Measurements from ENCODE around the gene CBX6. TPM values are rescaled to one million over a fixed set of nuclear protein-coding genes. Genes with fewer than 3 reads are reported as not detected.

CBX6 gene
- total and polyA plus RNA-seq, 2 of the 8 experiments (the other 6 are each of a cell fraction or from before 2014, with no cell fraction given), result 10.6 to 27.5 TPM

GRCh38 chr22:38840129-38840528 lies 31.9 kb downstream of the CBX6 start:
- no peak for DNase-seq (ENCODE audit: low read depth in 1 of 2, low spot score in 2 of 2)
- H3K14ac ChIP-seq (ENCODE audit: insufficient read length), result no peak overlapping the region
- peaks cover 0 to 4% of the 10 kb centered on the region in 2 experiments for H4K20me1 ChIP-seq (replicated peaks in 1 of 2; ENCODE audit: control insufficient read depth in 1 of 2, insufficient read depth in 2 of 2, low read length in 2 of 2)
- peak overlapping the region; percentile 40; the same call in 1 of the 2 replicates for H2BK12ac ChIP-seq (ENCODE audit: low read depth, low read length)
- no peak overlapping the region for H4K8ac ChIP-seq (ENCODE audit: extremely low read depth, insufficient read depth, low read length)
- H3K56ac ChIP-seq (replicated peaks; ENCODE audit: insufficient read length, low read depth, low read length), result no peak overlapping the region
- no peak overlapping the region for H3K18ac ChIP-seq (ENCODE audit: extremely low read depth, low read length)
- H3K4me2 ChIP-seq (ENCODE audit: insufficient read depth in 1 of 2, low read depth in 2 of 2, low read length in 2 of 2), result no peak overlapping the region
- 79% methylated on average over 3 of the region's 3 CpGs; no CpG with 5 or more reads in 1 of the 2 experiments for WGBS, 2 experiments (ENCODE audit: extremely low coverage in 1 of 2, insufficient coverage in 1 of 2, insufficient read length in 1 of 2, insufficient replicate concordance in 2 of 2, low coverage in 1 of 2, low lambda C conversion rate in 2 of 2, missing lambda C conversion rate in 1 of 2)
- H3K9ac ChIP-seq (replicated peaks in 1 of 4; ENCODE audit: extremely low read depth in 1 of 4, low read depth in 3 of 4, low read length in 3 of 4), result no peak overlapping the region
- no peak overlapping the region for H2BK5ac ChIP-seq (ENCODE audit: low read depth, low read length)
- H3K36me3 ChIP-seq (ENCODE audit: control insufficient read depth in 2 of 4, insufficient read depth in 4 of 4, low read length in 3 of 4), result no peaks in the 10 kb centered on the region
- no peak overlapping the region for H4K5ac ChIP-seq (ENCODE audit: insufficient read length, low read depth, low read length)
- no peak for FAIRE-seq
- no peak overlapping the region for H2AK5ac ChIP-seq (ENCODE audit: low read depth, low read length)
- no peak for TF ChIP-seq CTCF (IDR thresholded peaks at IDR 0.05; ENCODE audit: control extremely low read depth in 1 of 3, insufficient read depth in 1 of 3, low read depth in 1 of 3, low read length in 3 of 3)
- TF ChIP-seq SP1 (IDR thresholded peaks at IDR 0.05; ENCODE audit: low read depth, low read length), result peak; percentile 46; the same call in 1 of the 2 replicates
- peaks cover 8% of the 10 kb centered on the region; the same call in 1 of the 2 replicates for H3K23me2 ChIP-seq (ENCODE audit: low read depth, low read length)
- H3K27me3 ChIP-seq (replicated peaks in 1 of 4; ENCODE audit: control insufficient read depth in 3 of 4, extremely low read depth in 1 of 4, insufficient read depth in 3 of 4, low read length in 3 of 4), result peaks cover 15 to 39% (median 32%) of the 10 kb centered on the region in 4 experiments
- H3K4me1 ChIP-seq (replicated peaks in 1 of 4; ENCODE audit: control insufficient read depth in 3 of 4, insufficient read depth in 4 of 4, low read length in 3 of 4), result peaks cover 0 to 12% (median 4%) of the 10 kb centered on the region in 4 experiments; a peak in 6 of 7 replicates
- H2BK20ac ChIP-seq (ENCODE audit: low read length), result no peak overlapping the region
- no peak overlapping the region for H3K27ac ChIP-seq (ENCODE audit: low read depth, low read length)
- no peak overlapping the region for H2BK15ac ChIP-seq (ENCODE audit: low read length)
- CTCF ChIA-PET (ENCODE audit: partially characterized antibody), result interaction anchor here (0.7 to 1.7 kb wide), 3 partner anchors 31 to 133 kb away, joined by 3 to 6 read pairs (median 4); no protein-coding TSS in a partner anchor
- H2AFZ ChIP-seq (ENCODE audit: low read length), result no peak overlapping the region
- no peak overlapping the region for H3K4me3 ChIP-seq (ENCODE audit: extremely low read depth in 1 of 4, insufficient read depth in 2 of 4, low read depth in 3 of 4, low read length in 4 of 4)
- H3K79me2 ChIP-seq (ENCODE audit: control insufficient read depth in 1 of 2, insufficient read depth in 2 of 2, low read length in 2 of 2), result no peaks in the 10 kb centered on the region
- H4K91ac ChIP-seq (replicated peaks; ENCODE audit: insufficient read length, low read length), result no peak overlapping the region
- POLR2A ChIA-PET (ENCODE audit: partially characterized antibody), result interaction anchor here (0.6 to 1.8 kb wide), 4 partner anchors 11 to 680 kb away, joined by 3 to 8 read pairs (median 4); partner anchors contain the start of genes ATF4, CBX6 and MIEF1
- H3K79me1 ChIP-seq (ENCODE audit: low read depth, low read length), result no peaks in the 10 kb centered on the region
- H3K9me3 ChIP-seq (ENCODE audit: insufficient read depth in 2 of 2, low read depth in 1 of 2, low read length in 1 of 2), result no peaks in the 10 kb centered on the region
- no peak overlapping the region for H3K4ac ChIP-seq (replicated peaks; ENCODE audit: insufficient read length, low read depth, low read length)
- H2BK120ac ChIP-seq (replicated peaks; ENCODE audit: low read depth, low read length), result no peak overlapping the region
- H3K23ac ChIP-seq (ENCODE audit: insufficient read length), result no peak overlapping the region
